ENCODE results near the gene SMC3. TPM values are rescaled to one million over a fixed set of nuclear protein-coding genes. Genes with fewer than 3 reads are reported as not detected.
A peak's percentile ranks its signal among the peaks of the same experiment; 100 is the strongest.
"Not testable (repeated sequence)": the region's sequence is repeated elsewhere in the genome, so short reads cannot be mapped to it uniquely, and the experiment has no call there.

Gene SMC3
- polyA plus RNA-seq, 5 donors: 55.6 to 98.5 (median 83.7) TPM

GRCh38 chr10:110623316-110623715 lies 55.8 kb downstream of the SMC3 start:
- not testable (repeated sequence) for DNase-seq

- no peak for DNase-seq
Observed at GRCh38 chr10:110625356-110625894, 57.9 kb downstream of the SMC3 start.

GRCh38 chr10:110625951-110626855 lies 58.7 kb downstream of the SMC3 start:
- no peak for DNase-seq

GRCh38 chr10:110628161-110628560 lies 60.7 kb downstream of the SMC3 start:
- DNase-seq: no peak

- DNase-seq: peak; percentile 61 to 62
Observed at GRCh38 chr10:110629680-110630191, 62.2 kb downstream of the SMC3 start.

- DNase-seq: no peak
Observed at GRCh38 chr10:110631934-110632333, 64.4 kb downstream of the SMC3 start.

GRCh38 chr10:110632591-110633215 lies 65.2 kb downstream of the SMC3 start:
- no peak for DNase-seq

- DNase-seq: no peak
Observed at GRCh38 chr10:110634527-110635209, 67.2 kb downstream of the SMC3 start.

GRCh38 chr10:110636572-110636931 lies 69.1 kb downstream of the SMC3 start:
- DNase-seq: no peak

- no peak for DNase-seq
Observed at GRCh38 chr10:110636932-110637557, 69.5 kb downstream of the SMC3 start.

GRCh38 chr10:110637558-110638053 lies 70.1 kb downstream of the SMC3 start:
- no peak for DNase-seq

- DNase-seq: no peak
Observed at GRCh38 chr10:110638319-110638718, 70.8 kb downstream of the SMC3 start.

- DNase-seq: not testable (repeated sequence)
Observed at GRCh38 chr10:110639046-110639445, 71.6 kb downstream of the SMC3 start.

GRCh38 chr10:110639858-110640257 lies 72.4 kb downstream of the SMC3 start:
- DNase-seq: not testable (repeated sequence)

GRCh38 chr10:110641256-110641655 lies 73.8 kb downstream of the SMC3 start:
- DNase-seq: no peak

- no peak for DNase-seq
Observed at GRCh38 chr10:110642204-110643034, 74.9 kb downstream of the SMC3 start.

- no peak for DNase-seq
Observed at GRCh38 chr10:110643035-110643652, 75.6 kb downstream of the SMC3 start.

GRCh38 chr10:110643653-110644597 lies 76.4 kb downstream of the SMC3 start, which contains the start of gene RBM20:
Gene RBM20, plus strand, starts transcription at chr10:110644336. Its CDS starts 119 bp downstream, at chr10:110644455.
- DNase-seq: peak in 1 of 2 donors; percentile 31
